Gastroesophageal sphincter (tissue), 4 donors: ENCODE data around the gene HIF1AN. TPM values are rescaled to one million over a fixed set of nuclear protein-coding genes. Genes with fewer than 3 reads are reported as not detected.
A peak's percentile ranks its signal among the peaks of the same experiment; 100 is the strongest.

Source experiments
- ATAC-seq: fragments of 150-250 bp; one replicate; pipeline ENCODE4 v1.9.1; 2016; ENCODE audit warnings: mild to moderate bottlenecking, moderate library complexity
- H3K27ac ChIP-seq, 4 donors: fragments of 200-600 bp; sonication (generic) in 3 of 4; 1 replicate in 3 of 4; 2 replicates in 1 of 4; pipeline ENCODE4 v1.5.1; 2016 to 2019
- H3K27me3 ChIP-seq: fragments of 200-600 bp; sonication (generic); one replicate; pipeline ENCODE4 v1.5.1; 2019
- H3K36me3 ChIP-seq, 2 donors: fragments of 200-600 bp; sonication (generic); one replicate each; pipeline ENCODE4 v1.5.1; 2019; ENCODE audit warnings: control low read depth in 1 of 2
- H3K4me1 ChIP-seq, 3 donors: fragments of 200-600 bp; sonication (generic); 1 replicate in 2 of 3; 2 replicates in 1 of 3; pipeline ENCODE4 v1.5.1; 2016 to 2019; ENCODE audit warnings: control low read depth in 2 of 3
- H3K4me3 ChIP-seq, 2 donors: fragments of 200-600 bp; sonication (generic); one replicate each; pipeline ENCODE4 v1.5.1; 2019; ENCODE audit warnings: mild to moderate bottlenecking in 1 of 2, moderate library complexity in 1 of 2
- H3K9me3 ChIP-seq, 3 donors: fragments of 200-600 bp; sonication (generic); one replicate each; pipeline ENCODE4 v1.5.1; 2017 to 2019; ENCODE audit warnings: control low read depth in 2 of 3
- EP300 ChIP-seq: sonication (generic); formaldehyde crosslinking; IDR thresholded peaks from one replicate; pipeline ENCODE4 v1.6.1; 2017; ENCODE audit warnings: antibody characterized with exemption, mild to moderate bottlenecking
- POLR2A ChIP-seq, 2 donors: fragments of 450-650 bp; IDR thresholded peaks; one replicate each; pipeline ENCODE4 v1.6.1; 2017; ENCODE audit warnings: antibody characterized with exemption in 2 of 2, mild to moderate bottlenecking in 2 of 2, moderate library complexity in 1 of 2
- POLR2AphosphoS5 ChIP-seq: sonication (generic); formaldehyde crosslinking; IDR thresholded peaks from one replicate; pipeline ENCODE4 v1.6.1; 2017; ENCODE audit warnings: antibody characterized with exemption
- WGBS, 2 donors: methylation state at CpG; one replicate each; pipeline ENCODE4 v1.1.5; 2018; ENCODE audit warnings: low coverage in 1 of 2; 5-methylcytosine and 5-hydroxymethylcytosine counted together
- total RNA-seq, 4 donors: library from RNA; depleted of rRNA; stranded (reverse); fragments of >200 nt; gene quantifications; one replicate each; pipeline ENCODE4 v1.1.0, GENCODE V29; 2016
- TF ChIP-seq, protein P1 (sequence below), 4 experiments: fragments of 200-600 bp in 2 of 4; fragments of 450-650 bp in 2 of 4; sonication (generic) in 1 of 4; IDR thresholded peaks; one replicate each; pipeline ENCODE4 v1.5.1; 2017 to 2019; ENCODE audit warnings: antibody characterized with exemption in 4 of 4, mild to moderate bottlenecking in 2 of 4, moderate library complexity in 2 of 4

HIF1AN gene
- total RNA-seq, 4 donors from 2014 or later, result 9.0 to 20.3 (median 15.7) TPM

- TF ChIP-seq POLR2A (IDR thresholded peaks at IDR 0.05) (no peak), POLR2AphosphoS5 (no peak), EP300 (no peak)
- TF ChIP-seq, protein P1, sequence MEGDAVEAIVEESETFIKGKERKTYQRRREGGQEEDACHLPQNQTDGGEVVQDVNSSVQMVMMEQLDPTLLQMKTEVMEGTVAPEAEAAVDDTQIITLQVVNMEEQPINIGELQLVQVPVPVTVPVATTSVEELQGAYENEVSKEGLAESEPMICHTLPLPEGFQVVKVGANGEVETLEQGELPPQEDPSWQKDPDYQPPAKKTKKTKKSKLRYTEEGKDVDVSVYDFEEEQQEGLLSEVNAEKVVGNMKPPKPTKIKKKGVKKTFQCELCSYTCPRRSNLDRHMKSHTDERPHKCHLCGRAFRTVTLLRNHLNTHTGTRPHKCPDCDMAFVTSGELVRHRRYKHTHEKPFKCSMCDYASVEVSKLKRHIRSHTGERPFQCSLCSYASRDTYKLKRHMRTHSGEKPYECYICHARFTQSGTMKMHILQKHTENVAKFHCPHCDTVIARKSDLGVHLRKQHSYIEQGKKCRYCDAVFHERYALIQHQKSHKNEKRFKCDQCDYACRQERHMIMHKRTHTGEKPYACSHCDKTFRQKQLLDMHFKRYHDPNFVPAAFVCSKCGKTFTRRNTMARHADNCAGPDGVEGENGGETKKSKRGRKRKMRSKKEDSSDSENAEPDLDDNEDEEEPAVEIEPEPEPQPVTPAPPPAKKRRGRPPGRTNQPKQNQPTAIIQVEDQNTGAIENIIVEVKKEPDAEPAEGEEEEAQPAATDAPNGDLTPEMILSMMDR (IDR thresholded peaks at IDR 0.05), result no peak
- no peaks in the 10 kb centered on the region for H3K9me3 ChIP-seq
- no peak for ATAC-seq
- peaks cover 0 to 56% of the 10 kb centered on the region in 2 donors for H3K36me3 ChIP-seq
- peaks cover 4 to 38% (median 6%) of the 10 kb centered on the region in 3 donors for H3K4me1 ChIP-seq
- no peak overlapping the region for H3K27ac ChIP-seq
- H3K27me3 ChIP-seq, result no peaks in the 10 kb centered on the region
- no peak overlapping the region for H3K4me3 ChIP-seq
- WGBS, 2 donors, result 70 to 79% methylated on average over 6 of the region's 6 CpGs
These were observed 11.5 kb upstream of the HIF1AN start for GRCh38 chr10:100524206-100524605.

GRCh38 chr10:100524638-100525037, 11.1 kb upstream of the HIF1AN start:
- 60 to 78% methylated on average over 2 of the region's 2 CpGs for WGBS, 2 donors
- H3K4me1 ChIP-seq, result peaks cover 4 to 34% (median 5%) of the 10 kb centered on the region in 3 donors
- ATAC-seq, result no peak
- no peaks in the 10 kb centered on the region for H3K27me3 ChIP-seq
- H3K9me3 ChIP-seq, result no peaks in the 10 kb centered on the region
- no peak overlapping the region for H3K4me3 ChIP-seq
- TF ChIP-seq POLR2AphosphoS5, result no peak
- TF ChIP-seq, protein P1 (IDR thresholded peaks at IDR 0.05), result no peak
- TF ChIP-seq POLR2A (IDR thresholded peaks at IDR 0.05), result no peak
- no peak for TF ChIP-seq EP300
- H3K27ac ChIP-seq, result no peak overlapping the region
- peaks cover 0 to 56% of the 10 kb centered on the region in 2 donors for H3K36me3 ChIP-seq

DNA sequence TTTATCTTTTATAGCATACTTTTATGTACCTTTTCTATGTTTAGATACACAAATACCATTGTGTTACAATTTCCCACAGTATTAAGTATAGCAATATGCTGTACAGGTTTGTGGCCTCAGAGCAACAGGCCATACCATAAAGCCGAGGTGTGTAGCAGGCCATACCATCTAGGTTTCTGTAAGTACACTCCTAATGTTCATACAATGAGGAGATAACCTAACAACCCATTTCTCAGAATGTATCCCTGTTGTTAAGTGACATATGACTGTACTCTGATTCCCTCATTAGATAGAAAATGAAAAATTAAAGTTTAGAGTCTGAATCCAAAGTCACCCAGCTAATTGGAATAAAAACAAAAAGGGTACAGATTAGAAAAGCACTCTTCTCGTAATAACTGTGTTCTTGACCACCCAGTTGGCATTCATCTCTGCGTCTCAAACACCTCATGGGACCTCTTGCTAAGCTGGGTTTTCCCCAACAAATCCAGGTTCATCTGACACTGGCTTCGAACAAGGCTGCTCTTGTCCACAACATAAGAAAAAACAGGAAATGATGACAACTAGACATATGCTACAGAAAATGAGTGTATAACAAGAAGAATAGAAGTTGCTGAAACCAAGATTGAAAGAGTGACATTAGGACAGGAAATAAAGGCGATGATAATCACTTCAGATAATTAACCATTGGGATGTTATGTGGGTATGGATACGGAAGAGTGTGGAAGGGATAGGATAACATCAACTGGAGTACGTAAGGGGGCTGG, 7.4 kb upstream of the HIF1AN start:
- peaks cover 4 to 34% (median 8%) of the 10 kb centered on the region in 3 donors for H3K4me1 ChIP-seq
- peak overlapping the region in 3 of 4 donors; percentile 89 to 91 (median 91) for H3K27ac ChIP-seq
- H3K9me3 ChIP-seq, result no peaks in the 10 kb centered on the region
- TF ChIP-seq, protein P1 (IDR thresholded peaks at IDR 0.05), result no peak
- TF ChIP-seq POLR2AphosphoS5, result no peak
- TF ChIP-seq POLR2A (IDR thresholded peaks at IDR 0.05), result no peak
- no peak for TF ChIP-seq EP300
- 42 to 65% methylated on average over 5 to 7 of the region's 7 CpGs for WGBS, 2 donors
- H3K36me3 ChIP-seq, result peaks cover 0 to 47% of the 10 kb centered on the region in 2 donors
- no peak for ATAC-seq
- H3K27me3 ChIP-seq, result no peaks in the 10 kb centered on the region
- H3K4me3 ChIP-seq, result peak overlapping the region; percentile 68 to 95

DNA sequence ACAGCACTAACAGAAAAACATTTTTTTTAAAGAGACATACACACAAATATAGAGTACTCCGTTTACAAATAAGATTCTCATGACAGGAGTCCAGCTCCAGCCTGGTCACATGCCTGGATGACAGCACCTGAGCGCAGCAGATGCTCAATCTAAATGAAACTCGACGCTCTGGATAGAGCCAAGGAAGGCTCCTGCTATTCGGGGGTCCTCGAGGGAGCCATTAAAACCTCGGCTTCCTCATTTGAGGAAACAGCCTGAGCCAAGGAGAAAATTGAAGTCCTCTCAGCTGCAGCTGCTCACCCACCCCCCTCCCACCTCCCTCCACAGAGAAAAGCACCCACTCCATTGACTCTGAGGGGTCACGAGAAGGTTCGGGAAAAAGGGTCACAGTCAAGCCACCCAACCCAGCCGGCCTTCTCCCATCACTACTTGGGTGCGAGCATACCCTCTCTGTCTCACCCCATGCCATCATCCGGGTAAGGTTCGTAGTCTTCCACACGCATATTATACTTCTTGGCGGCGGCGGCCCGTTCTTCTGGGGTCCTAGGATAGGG, 6.7 kb upstream of the HIF1AN start:
- TF ChIP-seq EP300 (no peak), POLR2A (IDR thresholded peaks at IDR 0.05) (no peak), POLR2AphosphoS5 (no peak)
- TF ChIP-seq, protein P1 (IDR thresholded peaks at IDR 0.05), result no peak
- peaks cover 4 to 34% (median 8%) of the 10 kb centered on the region in 3 donors for H3K4me1 ChIP-seq
- H3K27ac ChIP-seq, result peak overlapping the region; percentile 31 to 91 (median 90)
- ATAC-seq, result no peak
- H3K4me3 ChIP-seq, result peak overlapping the region; percentile 68 to 95
- WGBS, 2 donors, result 0% methylated on average over 4 to 10 of the region's 18 CpGs
- no peaks in the 10 kb centered on the region for H3K9me3 ChIP-seq
- H3K36me3 ChIP-seq, result peaks cover 0 to 40% of the 10 kb centered on the region in 2 donors
- no peaks in the 10 kb centered on the region for H3K27me3 ChIP-seq
